Kidney (tissue), 14 donors: ENCODE results near the gene CD74. TPM values are rescaled to one million over a fixed set of nuclear protein-coding genes. Genes with fewer than 3 reads are reported as not detected.

Source experiments
- DNase-seq, 5 donors: peaks; one replicate each; pipeline ENCODE4 v3.0.0-alpha.2; 2013 to 2020
- FAIRE-seq: peaks from 2 replicates; lab custom pipeline; 2012; peaks lifted over from hg19 to GRCh38; lab: Jason Lieb, UNC
- H3K27ac ChIP-seq, 2 donors: one replicate each; pipeline ENCODE4 v1.7.0; 2013; ENCODE audit warnings: low read depth in 2 of 2, low read length in 2 of 2, inconsistent platforms in 1 of 2
- H3K27me3 ChIP-seq: one replicate; pipeline ENCODE4 v1.7.1; 2013; ENCODE audit warnings: low read length, inconsistent platforms; ENCODE audit not compliant: control insufficient read depth, insufficient read depth
- H3K36me3 ChIP-seq, 3 donors: one replicate each; pipeline versions ENCODE4 v1.7.0 to v1.7.1; 2013; ENCODE audit warnings: low read length in 3 of 3, control low read depth in 1 of 3, inconsistent platforms in 1 of 3; ENCODE audit not compliant: insufficient read depth in 3 of 3, control insufficient read depth in 2 of 3
- H3K4me1 ChIP-seq, 3 donors: one replicate each; pipeline versions ENCODE4 v1.7.0 to v1.7.1; 2013; ENCODE audit warnings: low read length in 3 of 3, inconsistent platforms in 1 of 3, low read depth in 1 of 3; ENCODE audit not compliant: control insufficient read depth in 2 of 3, insufficient read depth in 2 of 3
- H3K4me3 ChIP-seq, 3 donors: one replicate each; pipeline versions ENCODE4 v1.7.0 to v1.8.1; 2013; ENCODE audit warnings: low read length in 3 of 3, control low read depth in 1 of 3, inconsistent platforms in 1 of 3
- H3K9ac ChIP-seq, 3 donors: one replicate each; pipeline versions ENCODE4 v1.7.0 to v1.7.1; 2013; ENCODE audit warnings: low read length in 3 of 3, control low read depth in 1 of 3, inconsistent platforms in 1 of 3
- H3K9me3 ChIP-seq, 3 donors: one replicate each; pipeline versions ENCODE4 v1.7.0 to v1.7.1; 2013; ENCODE audit warnings: low read length in 3 of 3, control low read depth in 1 of 3, inconsistent platforms in 1 of 3; ENCODE audit not compliant: control insufficient read depth in 2 of 3, insufficient read depth in 1 of 3
- CTCF ChIP-seq: IDR thresholded peaks from 3 replicates; pipeline ENCODE4 v1.5.1; 2012; ENCODE audit warnings: mild to moderate bottlenecking, moderate library complexity, borderline replicate concordance; ENCODE audit not compliant: insufficient read depth; ENCODE audit errors: extremely low read depth
- intact Hi-C: fragments of 100-400 bp; cut with DNase I; formaldehyde crosslinking; loops from one replicate; pipeline ENCODE4 v1.11.1; 2022
- polyA plus RNA-seq: library from polyadenylated mRNA; stranded (reverse); fragments of 350-450 nt; fragmentation: Illumina TruSeq; extraction: RNeasy Lipid Tissue Mini Kit (QIAGEN cat#74804); gene quantifications from one replicate; pipeline ENCODE4 v1.2.3, GENCODE V29; 2014; ENCODE audit warnings: low read depth, low replicate concordance; ENCODE audit not compliant: insufficient read depth
- total RNA-seq: library from RNA; stranded (reverse); fragmentation: NEBNext Ultra II Directional; extraction: Animal tissue kit (Norgen Biotek cat#: 25700); gene quantifications from one replicate; pipeline ENCODE4 v1.2.1, GENCODE V29; 2021
- donor health status: control.
- donor health status: control.
- donor health status: control.
- donor health status: control.
- donor health status: control.
- donor health status: DM: yes; HTN: yes; CAD: no.
- donor health status: Normal renal cell carcinoma (clear cell type).

Gene CD74
- total and polyA plus RNA-seq, 2 donors from 2014 or later: 1,887 to 2,003 TPM

GRCh38 chr5:150441813-150442698 is 29.3 kb upstream of the CD74 start:
- Histone ChIP-seq H3K9ac (no peak overlapping the region), H3K27ac (no peak overlapping the region), H3K36me3 (peaks cover 13 to 36% (median 34%) of the 10 kb centered on the region in 3 donors), H3K4me1 (no peaks in the 10 kb centered on the region), H3K4me3 (no peak overlapping the region), H3K9me3 (no peaks in the 10 kb centered on the region), H3K27me3 (no peaks in the 10 kb centered on the region)
- FAIRE-seq (no peak), DNase-seq (no peak)
- intact Hi-C loops: no loop called here
- no peak for TF ChIP-seq CTCF

DNA sequence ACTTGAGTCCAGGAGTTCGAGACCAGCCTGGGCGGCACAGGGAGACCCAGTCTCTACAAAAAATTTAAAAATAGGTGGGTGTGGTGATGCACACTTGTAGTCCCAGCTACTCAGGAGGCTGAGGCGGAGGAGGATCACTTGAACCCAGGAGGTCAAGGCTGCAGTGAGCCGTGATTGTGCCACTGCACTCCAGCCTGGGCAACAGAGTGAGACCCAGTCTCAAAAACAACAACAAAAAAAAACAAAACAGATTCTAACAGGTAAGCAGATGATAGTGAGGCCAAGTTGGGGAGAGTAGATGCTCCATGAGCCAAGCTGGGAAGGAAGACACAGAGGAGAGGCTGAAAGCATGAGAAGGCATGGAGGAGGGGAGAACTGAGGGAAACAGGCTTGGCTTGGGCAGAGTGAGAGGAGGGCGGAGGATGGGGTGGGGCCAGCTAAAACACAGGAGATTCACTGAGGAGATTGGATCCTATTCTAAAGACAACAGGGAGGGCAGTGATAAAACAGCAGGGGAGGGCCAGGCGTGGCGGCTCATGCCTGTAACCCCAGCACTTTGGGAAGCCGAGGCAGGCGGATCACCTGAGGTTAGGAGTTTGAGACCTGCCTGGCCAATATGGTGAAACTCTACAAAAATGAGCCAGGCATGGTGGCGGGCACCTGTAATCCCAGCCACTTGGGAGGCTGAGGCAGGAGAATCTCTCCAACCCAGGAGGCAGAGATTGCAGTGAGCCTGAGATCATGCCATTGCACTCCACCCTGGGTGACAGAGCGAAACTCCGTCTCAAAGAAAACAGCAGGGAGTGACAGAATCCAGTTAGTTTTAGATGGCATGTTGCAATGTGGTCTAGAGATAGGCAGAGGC is 28.5 kb upstream of the CD74 start:
- FAIRE-seq (no peak), DNase-seq (no peak)
- Histone ChIP-seq H3K27ac (no peak overlapping the region), H3K36me3 (peaks cover 4 to 27% (median 25%) of the 10 kb centered on the region in 3 donors), H3K4me1 (peaks cover 0 to 1% (median 0%) of the 10 kb centered on the region in 3 donors), H3K9me3 (no peaks in the 10 kb centered on the region), H3K27me3 (no peaks in the 10 kb centered on the region), H3K9ac (no peak overlapping the region), H3K4me3 (no peak overlapping the region)
- TF ChIP-seq CTCF: no peak
- intact Hi-C loops: no loop called here

DNA sequence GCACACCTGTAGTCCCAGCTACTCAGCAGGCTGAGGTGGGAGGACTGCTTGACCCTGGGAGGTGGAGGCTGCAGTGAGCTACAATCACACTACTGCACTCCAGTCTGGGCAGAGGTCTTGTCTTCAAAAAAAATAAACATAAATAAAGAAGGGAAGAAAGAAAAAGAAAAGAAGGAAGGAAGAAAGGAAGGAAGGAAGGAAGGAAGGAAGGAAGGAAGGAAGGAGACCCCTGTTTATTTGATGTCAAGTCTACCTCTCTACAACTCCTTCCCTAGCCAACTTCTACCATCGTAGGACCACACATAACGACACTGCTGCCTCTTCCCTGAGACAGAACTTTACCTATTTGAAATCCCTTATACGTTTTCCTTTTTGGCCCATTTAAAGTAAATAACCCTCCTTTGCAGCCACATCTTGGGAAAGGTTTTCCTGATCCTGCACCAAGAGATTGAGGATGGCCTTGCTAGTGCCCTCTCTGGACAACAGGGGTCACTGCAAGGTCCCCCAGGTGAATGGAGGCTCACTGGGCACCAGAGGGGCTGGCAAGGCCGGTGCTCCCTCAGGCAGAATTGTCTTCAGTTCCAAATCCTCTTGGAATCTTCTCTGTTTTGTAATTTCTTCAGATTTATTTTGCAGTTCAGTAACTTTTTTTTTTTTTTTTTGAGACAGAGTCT is 26.3 kb upstream of the CD74 start:
- FAIRE-seq (no peak), DNase-seq (peak in 1 of 5 donors; percentile 49)
- no peak overlapping the region for H3K27ac ChIP-seq
- no peaks in the 10 kb centered on the region for H3K9me3 ChIP-seq
- no peaks in the 10 kb centered on the region for H3K27me3 ChIP-seq
- H3K4me3 ChIP-seq: no peak overlapping the region
- TF ChIP-seq CTCF: peak; percentile 30
- H3K4me1 ChIP-seq: peaks cover 0 to 2% (median 0%) of the 10 kb centered on the region in 3 donors
- H3K9ac ChIP-seq: no peak overlapping the region
- peaks cover 2 to 9% (median 5%) of the 10 kb centered on the region in 3 donors for H3K36me3 ChIP-seq
- intact Hi-C loops: no loop called here
